NB4 (cell line): ENCODE results near the gene KAZN.

ENCODE experiments used
- MYC ChIP-seq: IDR thresholded peaks from 2 replicates; pipeline ENCODE4 v1.6.1; 2011; ENCODE audit warnings: low read depth, low read length
- POLR2A ChIP-seq: IDR thresholded peaks from 2 replicates; pipeline ENCODE4 v1.6.1; 2011; ENCODE audit warnings: mild to moderate bottlenecking; ENCODE audit not compliant: insufficient read length; ENCODE audit errors: extremely low read depth
- TF ChIP-seq, protein P1 (sequence below): IDR thresholded peaks from one replicate; pipeline ENCODE4 v1.5.1; 2012; ENCODE audit warnings: low read depth, low read length
- TF ChIP-seq, protein P2 (sequence below): IDR thresholded peaks from 2 replicates; pipeline ENCODE4 v1.6.1; 2011; ENCODE audit warnings: low read depth, low read length

DNA sequence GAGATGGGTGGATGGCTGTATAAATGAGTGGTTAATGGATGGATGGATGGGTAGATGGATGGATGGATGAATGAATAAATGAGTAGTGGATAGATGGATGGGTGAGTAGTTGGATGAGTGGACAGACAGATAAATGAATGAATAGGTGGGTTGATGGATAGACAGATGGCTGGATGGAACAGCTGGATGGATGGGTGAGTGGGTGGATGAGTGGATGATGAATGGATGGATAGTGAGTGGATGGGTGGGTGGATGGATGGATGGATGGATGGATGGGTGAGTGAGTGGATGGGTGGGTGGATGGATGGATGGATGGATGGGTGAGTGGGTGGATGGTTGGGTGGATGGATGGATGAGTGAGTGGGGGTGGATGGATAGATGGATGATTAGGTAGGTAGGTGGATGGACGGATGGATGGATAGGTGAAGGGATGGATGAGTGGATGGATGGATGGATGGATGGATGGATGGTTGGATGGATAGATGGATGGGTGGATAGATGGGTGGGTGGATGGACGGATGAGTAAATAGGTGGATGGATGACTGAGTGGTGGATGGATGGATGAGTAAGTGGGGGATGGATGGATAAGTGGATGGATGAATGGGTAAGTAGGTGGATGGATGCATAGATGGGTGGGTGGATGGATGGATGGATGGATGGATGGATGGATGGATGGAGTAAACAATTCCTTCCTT lies 246.6 kb downstream of the KAZN start:
- TF ChIP-seq, protein P1, sequence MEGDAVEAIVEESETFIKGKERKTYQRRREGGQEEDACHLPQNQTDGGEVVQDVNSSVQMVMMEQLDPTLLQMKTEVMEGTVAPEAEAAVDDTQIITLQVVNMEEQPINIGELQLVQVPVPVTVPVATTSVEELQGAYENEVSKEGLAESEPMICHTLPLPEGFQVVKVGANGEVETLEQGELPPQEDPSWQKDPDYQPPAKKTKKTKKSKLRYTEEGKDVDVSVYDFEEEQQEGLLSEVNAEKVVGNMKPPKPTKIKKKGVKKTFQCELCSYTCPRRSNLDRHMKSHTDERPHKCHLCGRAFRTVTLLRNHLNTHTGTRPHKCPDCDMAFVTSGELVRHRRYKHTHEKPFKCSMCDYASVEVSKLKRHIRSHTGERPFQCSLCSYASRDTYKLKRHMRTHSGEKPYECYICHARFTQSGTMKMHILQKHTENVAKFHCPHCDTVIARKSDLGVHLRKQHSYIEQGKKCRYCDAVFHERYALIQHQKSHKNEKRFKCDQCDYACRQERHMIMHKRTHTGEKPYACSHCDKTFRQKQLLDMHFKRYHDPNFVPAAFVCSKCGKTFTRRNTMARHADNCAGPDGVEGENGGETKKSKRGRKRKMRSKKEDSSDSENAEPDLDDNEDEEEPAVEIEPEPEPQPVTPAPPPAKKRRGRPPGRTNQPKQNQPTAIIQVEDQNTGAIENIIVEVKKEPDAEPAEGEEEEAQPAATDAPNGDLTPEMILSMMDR: no peak
- TF ChIP-seq MYC: no peak
- TF ChIP-seq POLR2A: no peak
- TF ChIP-seq, protein P2, sequence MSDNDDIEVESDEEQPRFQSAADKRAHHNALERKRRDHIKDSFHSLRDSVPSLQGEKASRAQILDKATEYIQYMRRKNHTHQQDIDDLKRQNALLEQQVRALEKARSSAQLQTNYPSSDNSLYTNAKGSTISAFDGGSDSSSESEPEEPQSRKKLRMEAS: no peak
